H1 (cell line): ENCODE results near the gene SAT2. TPM values are rescaled to one million over a fixed set of nuclear protein-coding genes. Genes with fewer than 3 reads are reported as not detected.
A peak's percentile ranks its signal among the peaks of the same experiment; 100 is the strongest.

Experiments
- CTCF ChIA-PET: fragments of 300-600 bp; sonication (Branson Sonifier 250); formaldehyde crosslinking; loops from one replicate; lab custom pipeline; 2021; ENCODE audit not compliant: partially characterized antibody; lab: Charles Lee
- POLR2A ChIA-PET: fragments of 300-600 bp; sonication (Branson Sonifier 250); formaldehyde crosslinking; loops from one replicate; lab custom pipeline; 2021; ENCODE audit warnings: inconsistent platforms; ENCODE audit not compliant: partially characterized antibody; lab: Charles Lee
- DNase-seq, 2 experiments: peaks; one replicate each; pipeline versions ENCODE4 v3.0.0 to v3.0.0-alpha.2; 2010 to 2022; ENCODE audit warnings: low spot score in 2 of 2, low read depth in 1 of 2, mixed read lengths in 1 of 2
- FAIRE-seq: peaks from 2 replicates; lab custom pipeline; 2011; peaks lifted over from hg19 to GRCh38; lab: Jason Lieb, UNC
- H2AFZ ChIP-seq: 2 replicates; pipeline ENCODE4 v1.8.1; 2012; ENCODE audit warnings: low read length, inconsistent platforms
- H2AK5ac ChIP-seq: 2 replicates; pipeline ENCODE4 v1.6.1; 2013; ENCODE audit warnings: low read depth, low read length
- H2BK120ac ChIP-seq: replicated peaks from 2 replicates; pipeline ENCODE3; 2013; ENCODE audit warnings: low read depth, low read length, inconsistent platforms
- H2BK12ac ChIP-seq: 2 replicates; pipeline ENCODE4 v1.6.1; 2013; ENCODE audit warnings: low read depth, low read length
- H2BK15ac ChIP-seq: 2 replicates; pipeline ENCODE4 v1.6.1; 2013; ENCODE audit warnings: low read length
- H2BK20ac ChIP-seq: 2 replicates; pipeline ENCODE4 v1.6.1; 2013; ENCODE audit warnings: low read length
- H2BK5ac ChIP-seq: 2 replicates; pipeline ENCODE4 v1.6.1; 2013; ENCODE audit warnings: low read depth, low read length
- H3K14ac ChIP-seq: 2 replicates; pipeline ENCODE4 v1.6.1; 2013; ENCODE audit warnings: inconsistent platforms; ENCODE audit not compliant: insufficient read length
- H3K18ac ChIP-seq: 2 replicates; pipeline ENCODE4 v1.6.1; 2013; ENCODE audit warnings: low read length; ENCODE audit errors: extremely low read depth
- H3K23ac ChIP-seq: 2 replicates; pipeline ENCODE4 v1.6.1; 2013; ENCODE audit warnings: inconsistent platforms; ENCODE audit not compliant: insufficient read length
- H3K23me2 ChIP-seq: 2 replicates; pipeline ENCODE4 v1.6.1; 2013; ENCODE audit warnings: low read depth, low read length
- H3K27ac ChIP-seq: 2 replicates; pipeline ENCODE4 v1.6.1; 2011; ENCODE audit warnings: low read depth, low read length, inconsistent platforms
- H3K27me3 ChIP-seq, 4 experiments: replicated peaks in 1 of 4; 1 replicate in 1 of 4; 2 replicates in 3 of 4; pipeline versions ENCODE4 v1.6.1 to v1.8.1; 2011 to 2013; ENCODE audit warnings: low read length in 3 of 4, mild to moderate bottlenecking in 3 of 4, inconsistent platforms in 2 of 4, mixed read lengths in 2 of 4, moderate library complexity in 1 of 4; ENCODE audit not compliant: control insufficient read depth in 3 of 4, insufficient read depth in 3 of 4; ENCODE audit errors: extremely low read depth in 1 of 4
- H3K36me3 ChIP-seq, 4 experiments: 2 replicates each; pipeline versions ENCODE4 v1.6.1 to v1.8.1; 2011 to 2013; ENCODE audit warnings: mild to moderate bottlenecking in 4 of 4, low read length in 3 of 4, moderate library complexity in 2 of 4, control low read depth in 1 of 4, inconsistent platforms in 1 of 4; ENCODE audit not compliant: insufficient read depth in 4 of 4, control insufficient read depth in 2 of 4
- H3K4ac ChIP-seq: replicated peaks from 2 replicates; pipeline ENCODE3; 2013; ENCODE audit warnings: low read length, low read depth, mixed read lengths, inconsistent platforms; ENCODE audit not compliant: insufficient read length
- H3K4me1 ChIP-seq, 4 experiments: replicated peaks in 1 of 4; 1 replicate in 1 of 4; 2 replicates in 3 of 4; pipeline versions ENCODE4 v1.6.1 to v1.8.1; 2011 to 2013; ENCODE audit warnings: low read length in 3 of 4, inconsistent platforms in 2 of 4, mixed read lengths in 1 of 4; ENCODE audit not compliant: insufficient read depth in 4 of 4, control insufficient read depth in 3 of 4
- H3K4me2 ChIP-seq, 2 experiments: 2 replicates each; pipeline versions ENCODE4 v1.6.1 to v1.8.1; 2011 to 2013; ENCODE audit warnings: low read depth in 2 of 2, low read length in 2 of 2, control low read depth in 1 of 2, inconsistent platforms in 1 of 2, mild to moderate bottlenecking in 1 of 2; ENCODE audit not compliant: insufficient read depth in 1 of 2
- H3K4me3 ChIP-seq, 4 experiments: fragments of 200-600, 300-600 bp in 1 of 4; sonication (generic), shearing (Covaris generic), sonication (Bioruptor Twin) in 1 of 4; 2 replicates each; pipeline versions ENCODE4 v1.5.1 to v1.8.1; 2011 to 2016; ENCODE audit warnings: low read length in 4 of 4, low read depth in 3 of 4, control low read depth in 2 of 4, inconsistent platforms in 2 of 4, mild to moderate bottlenecking in 2 of 4, mixed read lengths in 1 of 4, moderate library complexity in 1 of 4; ENCODE audit not compliant: insufficient read depth in 2 of 4; ENCODE audit errors: extremely low read depth in 1 of 4
- H3K56ac ChIP-seq: replicated peaks from 2 replicates; pipeline ENCODE3; 2013; ENCODE audit warnings: low read depth, mild to moderate bottlenecking, mixed read lengths, low read length, inconsistent platforms; ENCODE audit not compliant: insufficient read length
- H3K79me1 ChIP-seq: 2 replicates; pipeline ENCODE4 v1.6.1; 2013; ENCODE audit warnings: low read depth, low read length, control low read depth
- H3K79me2 ChIP-seq, 2 experiments: 2 replicates each; pipeline versions ENCODE4 v1.6.1 to v1.8.1; 2012 to 2013; ENCODE audit warnings: low read length in 2 of 2, mild to moderate bottlenecking in 2 of 2, inconsistent platforms in 1 of 2; ENCODE audit not compliant: insufficient read depth in 2 of 2, control insufficient read depth in 1 of 2
- H3K9ac ChIP-seq, 4 experiments: replicated peaks in 1 of 4; 1 replicate in 1 of 4; 2 replicates in 3 of 4; pipeline versions ENCODE4 v1.6.1 to v1.8.1; 2011 to 2013; ENCODE audit warnings: low read depth in 3 of 4, low read length in 3 of 4, control low read depth in 2 of 4, mild to moderate bottlenecking in 2 of 4, moderate library complexity in 2 of 4, inconsistent platforms in 1 of 4; ENCODE audit errors: extremely low read depth in 1 of 4
- H3K9me3 ChIP-seq, 2 experiments: 2 replicates each; pipeline versions ENCODE4 v1.6.1 to v1.8.1; 2012 to 2013; ENCODE audit warnings: mild to moderate bottlenecking in 2 of 2, moderate library complexity in 2 of 2, control low read depth in 1 of 2, inconsistent platforms in 1 of 2, low read depth in 1 of 2, low read length in 1 of 2, mixed read lengths in 1 of 2; ENCODE audit not compliant: insufficient read depth in 2 of 2
- H4K20me1 ChIP-seq, 2 experiments: replicated peaks in 1 of 2; 2 replicates each; pipeline versions ENCODE3 to v1.8.1; 2011 to 2013; ENCODE audit warnings: inconsistent platforms in 2 of 2, low read length in 2 of 2, mild to moderate bottlenecking in 1 of 2; ENCODE audit not compliant: insufficient read depth in 2 of 2, control insufficient read depth in 1 of 2
- H4K5ac ChIP-seq: 2 replicates; pipeline ENCODE4 v1.6.1; 2013; ENCODE audit warnings: low read length, low read depth, mixed read lengths, inconsistent platforms; ENCODE audit not compliant: insufficient read length
- H4K8ac ChIP-seq: 2 replicates; pipeline ENCODE4 v1.8.0; 2013; ENCODE audit warnings: mild to moderate bottlenecking, moderate library complexity, low read length, inconsistent platforms; ENCODE audit not compliant: insufficient read depth; ENCODE audit errors: extremely low read depth
- H4K91ac ChIP-seq: replicated peaks from 2 replicates; pipeline ENCODE3; 2013; ENCODE audit warnings: low read length, mixed read lengths, inconsistent platforms; ENCODE audit not compliant: insufficient read length
- ATF2 ChIP-seq: IDR thresholded peaks from 2 replicates; pipeline ENCODE4 v1.6.1; 2012; ENCODE audit warnings: low read length, inconsistent platforms
- CTBP2 ChIP-seq: IDR thresholded peaks from 2 replicates; pipeline ENCODE4 v1.7.0; 2011; ENCODE audit warnings: borderline replicate concordance, mild to moderate bottlenecking, moderate library complexity, mixed read lengths, low read length; ENCODE audit not compliant: insufficient read depth, insufficient read length
- POLR2A ChIP-seq, 2 experiments: IDR thresholded peaks; 1 replicate in 1 of 2; 2 replicates in 1 of 2; pipeline ENCODE4 v1.6.1; 2011; ENCODE audit warnings: low read depth in 2 of 2, low read length in 2 of 2, mild to moderate bottlenecking in 2 of 2; ENCODE audit errors: control extremely low read depth in 1 of 2
- WGBS, 2 experiments: shearing (Covaris generic) in 1 of 2; methylation state at CpG; one replicate each; pipeline versions ENCODE4 v1.1.6 to v1.1.7; 2013 to 2015; ENCODE audit warnings: low lambda C conversion rate in 2 of 2, mixed read lengths in 2 of 2, inconsistent platforms in 1 of 2, low coverage in 1 of 2, missing lambda C conversion rate in 1 of 2; ENCODE audit not compliant: insufficient replicate concordance in 2 of 2, insufficient coverage in 1 of 2, insufficient read length in 1 of 2; ENCODE audit errors: extremely low coverage in 1 of 2, missing lambda C conversion rate in 1 of 2; 5-methylcytosine and 5-hydroxymethylcytosine counted together
- polyA plus RNA-seq, 7 experiments: library from polyadenylated mRNA; depleted of rRNA in 3 of 7; stranded (reverse) in 5 of 7; unstranded in 2 of 7; fragments of >200 nt in 5 of 7; fragments of 200-250 nt in 2 of 7; gene quantifications; 1 replicate in 5 of 7; 2 replicates in 1 of 7; 4 replicates in 1 of 7; pipeline versions ENCODE4 v1.2.1 to v1.2.3, GENCODE V29; 2011 to 2013; ENCODE audit warnings: missing spikeins in 2 of 7, mixed read lengths in 2 of 7
- total RNA-seq: library from RNA; stranded (reverse); fragmentation: NEBNext Ultra II Directional; extraction: Animal tissue kit (Norgen Biotek cat#: 25700); gene quantifications from 2 replicates; pipeline ENCODE4 v1.2.1, GENCODE V29; 2021
- TF ChIP-seq, protein P1 (sequence below): IDR thresholded peaks from 2 replicates; pipeline ENCODE4 v1.6.1; 2011; ENCODE audit warnings: low read length, improper control_type of control experiment

The SAT2 gene
- total and polyA plus RNA-seq, 2 of the 8 experiments (the other 6 are each of a cell fraction or from before 2014, with no cell fraction given): 36.4 to 72.3 TPM

GRCh38 chr17:7626956-7627249, 718 bp downstream of the SAT2 start:
- H3K9ac ChIP-seq: peak overlapping the region in 3 of 4 experiments; percentile 64 to 79 (median 77); a peak in 5 of 7 replicates
- FAIRE-seq (no peak), DNase-seq (no peak)
- no peaks in the 10 kb centered on the region for H4K20me1 ChIP-seq
- H4K91ac ChIP-seq: no peak overlapping the region
- no peak overlapping the region for H2BK5ac ChIP-seq
- POLR2A ChIA-PET: interaction anchor here (1.2 to 79.4 kb wide), 10 partner anchors 10 to 104 kb away, joined by 3 to 2272 read pairs (median 13); partner anchors contain the start of genes ATP1B2, EFNB3, FXR2 and MPDU1
- H3K79me1 ChIP-seq: peaks cover 2% of the 10 kb centered on the region; the same call in 1 of the 2 replicates
- no peak overlapping the region for H2BK120ac ChIP-seq
- peak overlapping the region; percentile 62 for H3K56ac ChIP-seq
- peaks cover 8% of the 10 kb centered on the region for H3K23me2 ChIP-seq
- no peak overlapping the region for H3K14ac ChIP-seq
- H4K5ac ChIP-seq: no peak overlapping the region
- no peak overlapping the region for H2AK5ac ChIP-seq
- WGBS, 2 experiments: 26% methylated on average over 6 of the region's 6 CpGs; no CpG with 5 or more reads in 1 of the 2 experiments
- H3K18ac ChIP-seq: peak overlapping the region; percentile 87
- H3K27ac ChIP-seq: peak overlapping the region; percentile 16; the same call in 1 of the 2 replicates
- H3K9me3 ChIP-seq: no peaks in the 10 kb centered on the region
- H3K36me3 ChIP-seq: peaks cover 0 to 4% (median 0%) of the 10 kb centered on the region in 4 experiments; a peak in 1 of 8 replicates
- peak overlapping the region; percentile 72 to 77 for H3K4me2 ChIP-seq
- H2BK15ac ChIP-seq: peak overlapping the region; percentile 61; the same call in 1 of the 2 replicates
- peaks cover 2 to 10% (median 4%) of the 10 kb centered on the region in 4 experiments; a peak in 5 of 7 replicates for H3K4me1 ChIP-seq
- no peak overlapping the region for H3K23ac ChIP-seq
- H2BK20ac ChIP-seq: no peak overlapping the region
- H3K79me2 ChIP-seq: peaks cover 0 to 3% of the 10 kb centered on the region in 2 experiments; a peak in 1 of 4 replicates
- H4K8ac ChIP-seq: no peak overlapping the region; the same call in 1 of the 2 replicates
- CTCF ChIA-PET: interaction anchor here (0.9 to 3.7 kb wide), 13 partner anchors 9 to 85 kb away, joined by 3 to 23 read pairs (median 5); partner anchors contain the start of genes EFNB3, FXR2, TP53 and WRAP53
- no peak overlapping the region for H2BK12ac ChIP-seq
- peak overlapping the region; percentile 72 to 98 (median 76) for H3K4me3 ChIP-seq
- H3K4ac ChIP-seq: no peak overlapping the region
- no peak overlapping the region for H2AFZ ChIP-seq
- no peaks in the 10 kb centered on the region for H3K27me3 ChIP-seq
- TF ChIP-seq, protein P1, sequence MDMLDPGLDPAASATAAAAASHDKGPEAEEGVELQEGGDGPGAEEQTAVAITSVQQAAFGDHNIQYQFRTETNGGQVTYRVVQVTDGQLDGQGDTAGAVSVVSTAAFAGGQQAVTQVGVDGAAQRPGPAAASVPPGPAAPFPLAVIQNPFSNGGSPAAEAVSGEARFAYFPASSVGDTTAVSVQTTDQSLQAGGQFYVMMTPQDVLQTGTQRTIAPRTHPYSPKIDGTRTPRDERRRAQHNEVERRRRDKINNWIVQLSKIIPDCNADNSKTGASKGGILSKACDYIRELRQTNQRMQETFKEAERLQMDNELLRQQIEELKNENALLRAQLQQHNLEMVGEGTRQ: no peak
- no peak for TF ChIP-seq CTBP2
- TF ChIP-seq ATF2: no peak
- no peak for TF ChIP-seq POLR2A (IDR thresholded peaks at IDR 0.05; ENCODE audit: control extremely low read depth in 1 of 2, low read depth in 2 of 2, low read length in 2 of 2)
